ENCODE results near the gene ZFAND6.
"Not testable (repeated sequence)": the region's sequence is repeated elsewhere in the genome, so short reads cannot be mapped to it uniquely, and the experiment has no call there.

ZFAND6 gene

GRCh38 chr15:80058851-80059785 is at the start of gene ZFAND6:
Gene ZFAND6 (plus strand): TSS chr15:80059676. CDS start chr15:80120345, 60,669 bp downstream.
- peak; percentile 90 to 93 for DNase-seq (ENCODE audit: low read depth in 2 of 2)
- H3K4me3 ChIP-seq (replicated peaks in 1 of 2; ENCODE audit: low read depth in 2 of 2, low read length in 2 of 2) = peak within 1 kb of the TSS; percentile 64 to 71
- no peak for TF ChIP-seq CTCF (IDR thresholded peaks at IDR 0.05; ENCODE audit: low read depth, low read length)

- TF ChIP-seq CTCF (IDR thresholded peaks at IDR 0.05; ENCODE audit: low read depth, low read length) = no peak
- peak; percentile 27 to 34 for DNase-seq (ENCODE audit: low read depth in 2 of 2)
- H3K4me3 ChIP-seq (replicated peaks in 1 of 2; ENCODE audit: low read depth in 2 of 2, low read length in 2 of 2) = no peak overlapping the region
Measured at GRCh38 chr15:80010131-80010673, 49.3 kb upstream of the ZFAND6 start.

GRCh38 chr15:80011041-80011523 is 48.4 kb upstream of the ZFAND6 start:
- not testable (repeated sequence) for H3K4me3 ChIP-seq (replicated peaks in 1 of 2; ENCODE audit: low read depth in 2 of 2, low read length in 2 of 2)
- DNase-seq (ENCODE audit: low read depth in 2 of 2) = peak; percentile 72 to 85

GRCh38 chr15:80011596-80011995 is 47.9 kb upstream of the ZFAND6 start:
- no peak overlapping the region for H3K4me3 ChIP-seq (replicated peaks in 1 of 2; ENCODE audit: low read depth in 2 of 2, low read length in 2 of 2)
- no peak for DNase-seq (ENCODE audit: low read depth in 2 of 2)
- TF ChIP-seq CTCF (IDR thresholded peaks at IDR 0.05; ENCODE audit: low read depth, low read length) = no peak

GRCh38 chr15:80012060-80012726 is 47.3 kb upstream of the ZFAND6 start:
- no peak for TF ChIP-seq CTCF (IDR thresholded peaks at IDR 0.05; ENCODE audit: low read depth, low read length)
- no peak overlapping the region for H3K4me3 ChIP-seq (replicated peaks in 1 of 2; ENCODE audit: low read depth in 2 of 2, low read length in 2 of 2)
- DNase-seq (ENCODE audit: low read depth in 2 of 2) = no peak

GRCh38 chr15:80014186-80014585 is 45.3 kb upstream of the ZFAND6 start:
- not testable (repeated sequence) for DNase-seq (ENCODE audit: low read depth in 2 of 2); H3K4me3 ChIP-seq (replicated peaks in 1 of 2; ENCODE audit: low read depth in 2 of 2, low read length in 2 of 2)

- no peak overlapping the region for H3K4me3 ChIP-seq (replicated peaks in 1 of 2; ENCODE audit: low read depth in 2 of 2, low read length in 2 of 2)
- TF ChIP-seq CTCF (IDR thresholded peaks at IDR 0.05; ENCODE audit: low read depth, low read length) = no peak
- no peak for DNase-seq (ENCODE audit: low read depth in 2 of 2)
Measured at GRCh38 chr15:80015156-80015555, 44.3 kb upstream of the ZFAND6 start.

- not testable (repeated sequence) for DNase-seq (ENCODE audit: low read depth in 2 of 2); H3K4me3 ChIP-seq (replicated peaks in 1 of 2; ENCODE audit: low read depth in 2 of 2, low read length in 2 of 2)
Measured at GRCh38 chr15:80016506-80016905, 43.0 kb upstream of the ZFAND6 start.

GRCh38 chr15:80017139-80017538 is 42.3 kb upstream of the ZFAND6 start:
- not testable (repeated sequence) for H3K4me3 ChIP-seq (replicated peaks in 1 of 2; ENCODE audit: low read depth in 2 of 2, low read length in 2 of 2); DNase-seq (ENCODE audit: low read depth in 2 of 2)

Data from cardiac fibroblast (primary cell).